RKO (cell line): ENCODE data around the gene ACAA1.
"Not testable (repeated sequence)": the region's sequence is repeated elsewhere in the genome, so short reads cannot be mapped to it uniquely, and the experiment has no call there.

ENCODE experiments used
- DNase-seq: peaks from one replicate; pipeline ENCODE4 v3.0.0-alpha.2; 2016; ENCODE audit warnings: low spot score

Gene ACAA1

DNA sequence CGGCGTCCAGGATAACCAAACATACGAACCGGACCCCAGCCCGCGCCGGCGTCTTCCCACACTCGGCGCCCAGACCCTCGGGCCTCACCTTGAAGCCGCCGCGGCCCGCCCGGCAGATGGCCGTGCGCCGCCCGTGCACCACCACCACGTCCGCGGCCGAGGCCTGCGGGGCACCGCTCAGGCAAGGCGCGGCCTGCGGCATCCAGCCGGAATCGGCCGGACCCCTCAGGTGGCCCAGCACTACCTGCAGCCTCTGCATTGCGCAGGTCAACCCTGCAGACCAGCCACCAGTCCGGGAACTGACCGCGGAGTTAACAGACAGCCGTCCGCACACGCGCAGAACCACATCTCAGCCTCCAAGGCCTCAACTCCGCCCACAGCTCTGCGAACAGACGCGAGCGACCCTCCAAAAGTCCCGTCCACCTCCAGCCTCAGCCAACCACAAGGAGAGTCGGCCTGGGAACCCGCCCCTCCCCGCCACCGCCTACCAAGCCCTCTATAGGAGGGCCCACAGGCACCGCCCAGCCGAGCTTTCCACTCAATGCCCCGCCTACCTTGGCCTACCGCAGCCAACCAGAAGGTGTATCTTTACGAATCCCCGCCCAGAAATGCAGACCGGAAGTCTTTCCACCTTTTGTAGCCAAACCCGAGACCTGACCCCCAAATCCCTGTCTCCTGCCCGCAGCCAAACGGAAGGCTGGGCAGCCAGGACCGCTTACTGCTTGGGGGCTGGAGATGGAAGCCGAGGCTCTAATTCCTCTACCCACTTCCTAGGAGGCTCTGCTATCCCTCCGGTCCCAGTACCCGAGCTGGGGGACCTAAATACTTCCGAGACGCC is at the start of gene ACAA1:
Gene ACAA1, minus strand, starts transcription at position 351 of the 838 bp plus-strand sequence. Its CDS starts 92 bp downstream, at position 259.
- peak; percentile 99 for DNase-seq

GRCh38 chr3:38177181-38177580 is 40.3 kb upstream of the ACAA1 start:
- DNase-seq, result no peak

DNA sequence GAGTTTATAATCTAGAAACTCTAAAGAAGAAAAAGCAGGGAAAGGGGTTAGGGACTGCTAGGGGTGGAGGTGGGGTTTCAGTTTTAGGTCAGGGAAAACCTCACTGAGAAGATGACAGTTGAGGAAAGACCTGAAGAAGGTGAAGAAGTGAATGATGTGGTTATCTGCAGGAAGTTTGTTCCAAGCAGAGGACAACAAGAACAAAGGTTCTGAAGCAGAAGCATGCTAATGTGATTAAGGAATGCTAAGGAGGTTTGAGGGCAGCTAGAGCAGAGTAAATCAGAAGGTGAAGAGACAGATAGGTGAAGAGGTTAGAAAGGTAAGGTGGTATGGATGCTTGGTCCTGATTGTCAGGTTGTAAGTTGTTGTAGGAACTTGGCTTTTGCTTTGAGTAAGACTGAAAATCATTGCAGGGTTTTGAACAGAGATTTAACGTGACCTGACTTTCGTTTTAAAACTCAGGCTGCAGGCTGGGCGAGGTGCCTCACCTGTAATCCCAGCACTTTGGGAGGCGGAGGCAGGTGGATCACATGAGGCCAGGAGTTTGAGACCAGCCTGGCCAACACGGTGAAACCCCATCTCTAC is 37.0 kb upstream of the ACAA1 start:
- DNase-seq, result no peak

DNA sequence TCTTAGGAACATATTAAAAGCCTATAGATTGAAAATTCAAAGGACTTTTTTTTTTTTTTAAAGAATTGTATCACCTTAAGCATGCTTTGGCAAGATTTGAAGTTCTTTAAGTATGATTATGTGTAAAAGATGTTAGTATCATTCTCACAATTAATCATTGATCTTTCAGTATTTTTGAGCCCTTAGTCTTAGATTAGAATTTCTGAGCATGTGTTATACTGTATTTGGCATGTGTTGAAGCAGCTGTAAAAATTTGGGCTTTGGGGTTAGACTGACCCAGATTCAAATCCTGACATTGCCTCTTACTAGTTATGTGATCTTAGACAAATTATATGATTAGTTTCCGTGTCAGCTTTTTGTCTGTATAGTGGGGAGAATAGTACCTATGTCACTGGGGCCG is 34.7 kb upstream of the ACAA1 start:
- DNase-seq, result no peak

GRCh38 chr3:38170722-38171121 is 33.8 kb upstream of the ACAA1 start:
- DNase-seq, result no peak

- peak; percentile 46 for DNase-seq
These were observed 32.0 kb upstream of the ACAA1 start for GRCh38 chr3:38169027-38169317.

DNA sequence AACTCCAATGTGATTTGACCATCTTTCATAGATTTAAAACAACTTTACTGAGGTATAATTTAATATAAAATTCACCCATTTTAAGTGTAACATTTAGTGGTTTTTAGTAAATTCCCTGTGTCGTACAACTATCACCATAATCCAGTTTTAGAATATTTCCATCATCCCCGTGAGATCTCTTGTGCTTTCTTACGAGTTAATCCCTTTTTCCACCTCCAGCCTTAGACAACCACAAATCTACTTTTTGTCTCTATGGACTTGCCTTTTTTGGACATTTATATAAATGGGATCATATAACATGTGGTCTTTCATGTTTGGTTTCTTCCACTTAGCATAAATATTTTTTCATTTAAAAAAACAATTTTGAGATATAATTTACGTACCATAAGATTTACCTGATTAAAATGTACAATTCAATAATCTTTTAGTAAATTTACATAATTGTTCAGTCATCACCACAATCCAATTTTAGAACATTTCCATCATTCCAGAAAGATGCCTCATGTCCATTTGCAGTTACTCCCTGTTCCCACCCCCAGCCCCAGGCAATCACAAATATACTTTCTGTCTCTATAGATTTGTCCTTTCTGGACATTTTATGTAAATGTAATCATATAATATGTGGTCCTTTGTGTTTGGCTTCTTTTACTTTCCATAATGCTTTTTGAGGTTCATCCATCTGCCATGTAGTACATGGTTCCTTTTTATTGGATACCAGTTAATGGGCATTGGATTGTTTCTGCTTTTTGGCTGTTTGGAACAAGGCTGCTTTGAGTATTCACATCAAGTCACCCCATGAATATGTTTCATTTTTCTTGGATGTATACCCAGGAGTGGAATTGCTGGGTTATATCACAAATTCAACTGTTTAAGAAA is 31.5 kb upstream of the ACAA1 start:
- peak; percentile 34 for DNase-seq

GRCh38 chr3:38167591-38167990 is 30.7 kb upstream of the ACAA1 start:
- DNase-seq, result no peak

GRCh38 chr3:38165722-38166387 is 28.9 kb upstream of the ACAA1 start:
- DNase-seq, result peak; percentile 66

- DNase-seq, result peak; percentile 100
These were observed 28.2 kb upstream of the ACAA1 start, which contains the start of gene OXSR1 for GRCh38 chr3:38164952-38165721. OXSR1 (plus strand) TSS chr3:38165537; CDS start chr3:38165877, 340 bp downstream.

- no peak for DNase-seq
These were observed 27.7 kb upstream of the ACAA1 start for GRCh38 chr3:38164643-38164951.

DNA sequence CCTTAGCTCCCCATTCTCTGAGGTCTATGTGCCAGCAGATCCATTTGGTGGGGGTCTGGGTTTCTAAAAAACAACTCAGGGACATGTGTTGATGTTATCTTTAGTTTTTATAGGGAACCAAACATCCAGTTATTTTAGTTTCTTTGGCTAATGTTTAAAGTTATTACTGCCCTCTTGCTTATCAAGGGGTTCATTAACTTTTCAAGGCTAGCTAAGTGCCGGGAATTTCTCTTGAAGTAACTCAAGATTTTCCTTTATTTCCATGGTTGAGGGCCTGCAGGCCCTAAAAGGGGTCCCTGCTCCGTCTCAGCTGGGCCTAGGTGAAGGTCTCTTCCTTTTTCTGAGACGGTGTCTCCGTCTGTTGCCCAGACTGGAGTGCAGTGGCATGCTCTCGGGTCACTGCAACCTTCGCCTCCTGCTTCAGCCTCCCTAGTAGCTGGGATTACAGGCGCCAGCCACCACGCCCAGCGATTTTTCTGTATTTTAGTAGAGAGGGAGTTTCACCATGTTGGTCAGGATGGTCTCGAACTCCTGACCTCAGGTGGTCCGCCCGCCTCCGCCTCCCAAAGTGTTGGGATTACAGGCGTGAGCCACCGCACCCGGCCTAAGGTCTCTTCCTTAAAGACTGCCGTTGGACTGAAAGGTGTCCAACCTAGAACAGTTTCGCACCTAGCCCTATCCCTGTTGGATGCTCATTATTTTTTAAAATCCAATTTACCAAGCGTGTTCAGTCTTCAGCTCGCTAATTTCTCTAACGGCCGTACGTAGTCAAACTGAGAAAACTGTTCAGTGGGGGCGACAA is 27.1 kb upstream of the ACAA1 start:
- DNase-seq, result no peak

DNA sequence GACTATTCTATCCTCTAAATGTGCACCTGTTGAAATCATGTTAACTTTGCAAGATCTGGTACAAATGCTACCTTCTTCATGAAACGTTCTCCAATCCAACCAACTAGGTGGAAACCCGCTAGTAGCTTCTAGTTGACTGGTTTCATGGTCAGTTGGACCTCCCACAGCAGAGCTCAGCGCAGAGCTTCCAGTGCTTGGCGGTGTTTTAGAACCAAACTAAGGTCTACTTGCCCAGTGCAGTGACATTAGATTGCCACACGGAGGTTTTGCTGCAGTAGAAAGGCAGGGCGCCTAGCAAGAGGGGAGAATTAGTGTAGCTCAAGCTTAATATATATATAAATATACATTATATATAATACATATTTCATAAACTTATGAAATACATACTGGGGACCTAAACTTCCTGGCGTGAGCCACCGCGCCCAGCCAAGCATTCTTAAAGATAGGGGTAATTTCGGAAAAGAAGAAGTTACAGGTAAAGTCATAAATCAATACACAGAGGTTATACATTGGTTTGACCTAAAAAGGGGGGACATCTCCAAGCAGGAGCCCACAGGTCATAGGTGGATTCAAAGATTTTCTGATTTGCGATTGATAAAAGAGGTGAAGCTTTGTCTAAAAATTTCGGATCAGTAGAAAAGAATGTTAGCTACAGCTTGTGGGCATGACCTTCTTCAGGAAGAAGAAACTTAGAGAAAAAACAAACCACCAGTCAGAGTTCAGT is 26.4 kb upstream of the ACAA1 start:
- peak; percentile 60 for DNase-seq

DNA sequence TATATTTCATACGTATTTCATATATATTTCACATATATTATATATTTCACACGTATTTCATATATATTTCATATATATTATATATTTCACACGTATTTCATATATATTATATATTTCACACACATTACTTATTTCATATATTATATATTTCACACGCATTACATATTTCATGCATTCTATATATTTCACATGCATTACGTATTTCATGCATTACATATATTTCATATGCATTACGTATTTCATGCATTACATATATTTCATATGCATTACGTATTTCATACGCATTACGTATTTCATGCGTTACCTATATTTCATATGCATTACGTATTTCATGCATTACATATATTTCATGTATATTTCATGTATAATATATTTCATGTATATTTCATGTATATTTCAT is 23.8 kb upstream of the ACAA1 start:
- DNase-seq, result not testable (repeated sequence)

DNA sequence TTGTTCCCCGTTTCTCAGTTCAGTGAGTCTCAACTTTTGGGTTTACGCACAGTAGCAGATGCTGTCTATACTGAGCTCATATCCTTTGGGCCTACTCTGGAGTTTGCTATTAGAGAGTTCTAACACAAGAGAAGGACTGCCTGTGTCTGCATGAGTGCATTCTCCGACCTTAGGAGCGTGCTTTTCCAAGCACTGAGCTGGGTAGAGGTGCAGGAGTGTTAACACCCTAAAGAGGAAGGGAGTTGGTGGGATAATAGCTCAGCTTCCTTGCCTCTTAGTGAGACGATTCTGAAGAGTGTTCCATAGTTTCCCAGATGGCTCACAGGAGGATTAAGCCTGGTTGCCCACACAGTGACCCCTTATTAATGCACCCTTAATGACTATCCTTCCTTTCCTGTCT is 21.5 kb upstream of the ACAA1 start:
- DNase-seq, result no peak

DNA sequence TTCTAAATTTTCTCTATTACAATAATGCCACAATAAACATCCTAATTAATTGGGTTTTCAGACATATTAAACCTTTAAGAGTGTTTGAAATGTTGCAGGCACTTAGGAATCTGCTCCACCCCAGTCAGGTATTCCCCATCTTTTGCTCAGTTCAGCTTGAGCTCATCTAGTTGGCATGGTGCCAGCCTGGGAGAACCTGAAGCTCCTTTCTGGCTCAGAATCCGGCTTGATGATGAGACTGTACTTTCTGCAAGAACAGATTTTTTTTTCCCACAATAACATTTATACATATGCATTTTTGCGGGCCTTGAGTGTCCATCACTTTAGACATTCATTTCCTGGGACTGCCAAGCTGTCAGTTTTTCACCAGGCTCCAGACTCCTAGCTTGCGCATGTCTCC is 20.7 kb upstream of the ACAA1 start:
- no peak for DNase-seq

- no peak for DNase-seq
These were observed 20.2 kb upstream of the ACAA1 start for GRCh38 chr3:38157117-38157516.

DNA sequence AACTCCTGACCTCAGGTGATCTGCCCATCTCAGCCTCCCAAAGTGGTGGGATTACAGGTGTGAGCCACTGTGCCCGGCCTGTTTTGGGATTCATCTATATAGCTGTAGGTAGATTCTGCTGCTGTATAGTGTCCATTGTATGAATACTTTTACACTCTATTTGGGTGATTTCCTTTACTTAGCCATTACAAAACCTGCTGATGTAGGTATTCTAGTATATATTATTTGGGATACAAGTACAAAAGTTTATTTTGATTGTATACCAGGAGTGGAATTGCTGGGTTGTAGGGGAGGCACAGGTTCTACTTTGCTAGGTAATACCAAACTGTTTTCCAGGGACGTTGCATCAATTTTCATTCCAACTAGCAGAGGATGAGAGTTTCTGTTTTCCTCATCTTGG is 18.9 kb upstream of the ACAA1 start:
- DNase-seq, result no peak

DNA sequence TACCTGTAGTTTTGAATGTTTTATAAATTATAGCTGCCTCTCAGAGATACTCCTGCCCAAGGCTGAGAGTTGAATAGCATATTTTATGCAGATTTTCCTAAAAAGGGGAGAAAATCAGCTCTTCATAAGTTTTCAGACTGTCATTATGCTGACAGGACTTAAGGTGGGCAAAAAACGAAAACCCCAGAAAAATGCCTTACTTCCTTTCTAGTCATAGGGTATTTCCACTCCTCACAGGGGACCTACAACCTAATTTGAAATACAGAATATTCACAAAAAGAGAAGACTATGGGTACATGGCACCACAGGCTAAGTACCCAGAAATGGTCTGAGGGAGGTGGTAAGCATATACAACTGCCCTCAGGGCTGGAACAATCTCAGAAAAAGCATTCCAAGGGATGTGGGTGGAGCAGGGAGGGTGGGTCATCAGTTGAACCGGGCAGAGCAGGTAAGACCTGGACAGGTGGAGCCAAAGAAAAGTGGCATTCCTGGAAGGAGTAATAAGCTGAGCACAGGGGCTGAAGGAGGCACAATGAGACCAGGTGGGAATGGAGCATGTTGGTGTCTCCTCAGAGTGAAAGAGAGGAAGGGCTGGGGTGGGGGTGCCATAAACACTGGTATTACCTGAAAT is 17.8 kb upstream of the ACAA1 start:
- no peak for DNase-seq
